Type B pancreatic cell (in vitro differentiated cells): ENCODE measurements around the gene RAMP3. TPM values are rescaled to one million over a fixed set of nuclear protein-coding genes. Genes with fewer than 3 reads are reported as not detected.

ENCODE experiments used
- DNase-seq: peaks from one replicate; pipeline ENCODE4 v3.0.0; 2021; ENCODE audit warnings: mixed read lengths; ENCODE audit not compliant: unreplicated experiment; ENCODE audit errors: extremely low spot score
- H3K27ac Mint-ChIP-seq: 2 replicates; pipeline ENCODE4 v1.8.0; 2021; ENCODE audit warnings: mild to moderate bottlenecking, mixed read lengths
- H3K27me3 Mint-ChIP-seq: 2 replicates; pipeline ENCODE4 v1.8.0; 2021; ENCODE audit warnings: mixed read lengths
- H3K36me3 Mint-ChIP-seq: 2 replicates; pipeline ENCODE4 v1.8.0; 2021; ENCODE audit warnings: mixed read lengths
- H3K4me1 Mint-ChIP-seq: one replicate; pipeline ENCODE4 v1.8.0; 2021; ENCODE audit warnings: mixed read lengths; ENCODE audit not compliant: unreplicated experiment
- H3K4me3 Mint-ChIP-seq: 2 replicates; pipeline ENCODE4 v1.8.0; 2021; ENCODE audit warnings: mild to moderate bottlenecking, mixed read lengths
- H3K9me3 Mint-ChIP-seq: 2 replicates; pipeline ENCODE4 v1.8.0; 2021; ENCODE audit warnings: mixed read lengths
- CTCF ChIP-seq: fragments of 200-600 bp; sonication (generic); conservative IDR thresholded peaks from 2 replicates; pipeline ENCODE4 v1.5.0; 2021; ENCODE audit warnings: antibody characterized with exemption, mild to moderate bottlenecking
- total RNA-seq: library from RNA; stranded (reverse); gene quantifications from 2 replicates; pipeline ENCODE4 v1.2.1, GENCODE V29; 2021; ENCODE audit warnings: low replicate concordance

RAMP3 gene
- total RNA-seq, 1 donor from 2014 or later = 0.70 TPM

GRCh38 chr7:45219130-45219529, 61.5 kb downstream of the RAMP3 start:
- no peak for TF ChIP-seq CTCF
- DNase-seq = no peak
- Mint-ChIP-seq H3K4me3 (no peak overlapping the region), H3K36me3 (no peaks in the 10 kb centered on the region), H3K4me1 (peaks cover 7% of the 10 kb centered on the region), H3K9me3 (no peaks in the 10 kb centered on the region), H3K27ac (no peak overlapping the region), H3K27me3 (peaks cover 43% of the 10 kb centered on the region)

- no peaks in the 10 kb centered on the region for H3K36me3 Mint-ChIP-seq
- H3K4me1 Mint-ChIP-seq = peaks cover 7% of the 10 kb centered on the region
- TF ChIP-seq CTCF = no peak
- no peak overlapping the region for H3K4me3 Mint-ChIP-seq
- H3K27me3 Mint-ChIP-seq = peaks cover 36% of the 10 kb centered on the region
- no peak for DNase-seq
- no peak overlapping the region for H3K27ac Mint-ChIP-seq
- H3K9me3 Mint-ChIP-seq = no peaks in the 10 kb centered on the region
Observed at GRCh38 chr7:45219801-45220435, 62.3 kb downstream of the RAMP3 start.

GRCh38 chr7:45220846-45221618, 63.4 kb downstream of the RAMP3 start:
- Mint-ChIP-seq H3K36me3 (no peaks in the 10 kb centered on the region), H3K4me1 (peaks cover 7% of the 10 kb centered on the region), H3K4me3 (no peak overlapping the region), H3K27ac (no peak overlapping the region), H3K27me3 (peaks cover 31% of the 10 kb centered on the region), H3K9me3 (no peaks in the 10 kb centered on the region)
- TF ChIP-seq CTCF = no peak
- DNase-seq = no peak

GRCh38 chr7:45221896-45222604, 64.5 kb downstream of the RAMP3 start:
- Mint-ChIP-seq H3K27me3 (peaks cover 33% of the 10 kb centered on the region), H3K4me3 (no peak overlapping the region), H3K9me3 (no peaks in the 10 kb centered on the region), H3K4me1 (peaks cover 7% of the 10 kb centered on the region), H3K36me3 (no peaks in the 10 kb centered on the region), H3K27ac (no peak overlapping the region)
- TF ChIP-seq CTCF = no peak
- DNase-seq = no peak

- H3K27ac Mint-ChIP-seq = no peak overlapping the region
- no peak for DNase-seq
- no peaks in the 10 kb centered on the region for H3K36me3 Mint-ChIP-seq
- peaks cover 37% of the 10 kb centered on the region for H3K27me3 Mint-ChIP-seq
- H3K9me3 Mint-ChIP-seq = no peaks in the 10 kb centered on the region
- no peak overlapping the region for H3K4me3 Mint-ChIP-seq
- peaks cover 7% of the 10 kb centered on the region for H3K4me1 Mint-ChIP-seq
- no peak for TF ChIP-seq CTCF
Observed at GRCh38 chr7:45223078-45223477, 65.5 kb downstream of the RAMP3 start.
